HG03469 (cell line): Measurements from ENCODE around the gene NOD1.

Experiments used
- ATAC-seq: cut with Tn5 transposase; IDR thresholded peaks from one replicate; pipeline ENCODE4 v1.9.1; 2021; ENCODE audit warnings: mild to moderate bottlenecking, moderate library complexity, moderate number of reproducible peaks; ENCODE audit not compliant: unreplicated experiment

Gene NOD1

GRCh38 chr7:30471205-30471604 is 7.4 kb downstream of the NOD1 start:
- ATAC-seq, result no peak

DNA sequence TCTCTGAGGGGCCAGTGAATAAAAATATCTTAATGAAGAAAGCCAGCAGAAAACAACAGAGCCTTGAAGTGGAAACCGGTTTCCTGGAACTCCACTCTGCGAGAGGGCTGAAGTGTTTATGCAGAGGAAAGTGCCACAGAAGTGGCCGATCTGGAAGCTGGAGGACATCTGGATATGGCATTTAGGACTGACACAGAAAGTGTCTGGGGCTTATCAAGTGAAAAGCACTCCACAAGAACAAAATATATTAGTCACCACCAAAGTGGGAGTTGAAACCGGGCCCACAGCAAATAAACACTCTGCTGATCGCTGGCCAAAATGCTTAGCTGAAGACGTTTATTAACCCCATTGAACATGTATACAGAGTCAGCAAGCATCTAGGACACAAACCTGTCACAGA is 7.8 kb downstream of the NOD1 start:
- no peak for ATAC-seq

DNA sequence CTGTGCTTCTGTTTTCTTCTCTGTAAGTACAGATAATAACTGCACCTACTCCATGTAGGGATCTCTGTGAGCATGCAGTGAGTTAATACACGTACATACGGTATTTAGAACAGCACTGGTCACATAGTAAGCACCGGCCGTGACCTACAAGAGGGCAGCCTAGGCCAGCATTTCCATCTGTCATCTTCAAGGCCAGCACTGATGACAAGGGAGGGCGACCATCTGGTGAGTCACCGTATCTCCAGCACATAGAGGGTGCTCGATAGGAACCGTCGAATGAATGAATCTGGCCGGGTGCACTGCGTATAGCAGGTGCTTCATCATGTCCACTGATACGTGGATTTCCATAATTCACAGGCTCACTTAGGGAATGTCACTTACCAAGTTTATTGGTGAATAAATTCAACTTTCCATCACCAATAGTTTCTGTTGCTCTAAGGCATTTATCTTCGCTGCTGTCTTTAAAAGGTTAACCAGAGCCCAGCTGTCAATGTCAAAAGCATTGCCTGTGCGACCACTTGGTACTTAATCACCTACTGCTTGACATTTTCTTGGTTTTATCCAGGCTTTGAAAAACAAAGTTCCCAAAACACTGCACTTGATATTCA is 8.3 kb downstream of the NOD1 start:
- ATAC-seq, result no peak

GRCh38 chr7:30469303-30469702 is 9.3 kb downstream of the NOD1 start:
- ATAC-seq, result no peak

DNA sequence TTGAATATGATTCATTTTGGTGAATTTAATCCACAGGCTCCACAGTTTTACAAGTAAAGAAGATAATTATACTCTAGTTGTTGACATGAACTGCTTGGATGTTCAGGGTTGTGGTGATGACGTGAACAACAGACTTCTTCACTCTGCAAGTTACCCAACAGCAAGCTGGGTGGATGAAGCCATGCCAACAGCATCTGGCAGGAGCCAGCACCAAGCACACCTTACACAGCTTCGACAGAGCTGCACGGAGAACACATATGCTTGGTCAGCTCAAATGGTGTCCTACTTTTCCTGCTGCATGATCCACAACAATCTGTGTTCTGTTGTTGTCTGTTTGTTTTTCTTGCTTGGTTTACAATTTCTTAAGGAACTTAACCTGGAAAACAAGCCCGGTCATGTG is 9.8 kb downstream of the NOD1 start:
- no peak for ATAC-seq

DNA sequence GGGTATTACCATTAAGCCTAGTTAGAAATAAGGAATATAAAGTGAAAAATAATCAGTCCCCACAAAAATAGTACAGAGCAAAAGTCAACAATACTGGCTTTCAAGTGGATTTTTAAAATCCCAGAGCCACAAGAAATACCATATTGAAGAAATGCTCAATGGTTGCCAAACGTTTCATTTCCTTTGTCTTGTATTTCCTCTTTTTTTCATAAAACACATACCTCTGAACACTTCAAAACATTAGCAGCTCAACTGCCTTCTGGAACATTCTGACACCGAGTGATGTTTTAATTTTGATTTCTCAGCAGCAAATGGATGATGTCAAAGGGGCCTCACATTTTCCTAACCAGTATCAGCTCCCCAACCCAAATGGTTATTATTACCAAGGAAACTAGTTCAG is 10.5 kb downstream of the NOD1 start:
- no peak for ATAC-seq

DNA sequence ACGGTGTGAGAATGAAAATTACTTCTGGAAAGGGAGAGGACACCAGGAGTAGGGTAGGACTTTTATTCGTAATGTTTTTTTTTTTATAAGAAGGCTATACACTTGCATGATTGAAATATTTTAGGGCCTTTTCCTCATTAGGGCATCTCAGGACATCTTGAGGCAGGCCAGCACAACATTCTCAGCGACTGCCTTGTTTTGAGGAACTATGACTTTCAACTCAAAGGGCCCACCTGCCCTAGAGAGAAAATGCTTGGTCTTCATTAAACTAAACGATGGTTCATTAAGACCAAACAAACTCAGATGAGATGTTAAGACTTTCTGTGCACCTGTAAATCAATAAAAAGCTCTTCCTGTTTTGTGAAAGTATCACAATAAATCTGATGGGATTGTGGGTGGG is 11.3 kb downstream of the NOD1 start:
- ATAC-seq, result no peak

DNA sequence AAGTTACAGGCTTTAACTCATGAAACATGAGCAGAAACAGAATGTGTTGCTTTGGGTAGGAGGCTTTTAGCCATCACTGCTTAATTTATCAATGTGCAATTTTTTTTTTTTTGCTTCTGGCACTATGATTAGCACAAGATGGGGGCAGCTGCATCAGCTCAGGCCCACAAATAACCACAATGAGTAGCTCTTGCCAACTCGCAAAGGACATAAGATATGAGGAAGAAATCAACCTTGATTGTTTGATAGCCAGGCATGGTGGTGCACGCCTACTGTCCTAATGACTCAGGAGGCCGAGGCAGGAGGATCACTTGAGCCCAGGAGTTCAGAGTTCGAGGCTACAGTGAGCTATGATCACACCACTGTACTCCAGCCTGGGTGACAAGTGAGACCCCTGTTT is 12.3 kb downstream of the NOD1 start:
- ATAC-seq, result no peak

- no peak for ATAC-seq
These were observed 12.8 kb downstream of the NOD1 start for GRCh38 chr7:30465811-30466180.

- ATAC-seq, result no peak
These were observed 13.4 kb downstream of the NOD1 start for GRCh38 chr7:30465046-30465810.

DNA sequence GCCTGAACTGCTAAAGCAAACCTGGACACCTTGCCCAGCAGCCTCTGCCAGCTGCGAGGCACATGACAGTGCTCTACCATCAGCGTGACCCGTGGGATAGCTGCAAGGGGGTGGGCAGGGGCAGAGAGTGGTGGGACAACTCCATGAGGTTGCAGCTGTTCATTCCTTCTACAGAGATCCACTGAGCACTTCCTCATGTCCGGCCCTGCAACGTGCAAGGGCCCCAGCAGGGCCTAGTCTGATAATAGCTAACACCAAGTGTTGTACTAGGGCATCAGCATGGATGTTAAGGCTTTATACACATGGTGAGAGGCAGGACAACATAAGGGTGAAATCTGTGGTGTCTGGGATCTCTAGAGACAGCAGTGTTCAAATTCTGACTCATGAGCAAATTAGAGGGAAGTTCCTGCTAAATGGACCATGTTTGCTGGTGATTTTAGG is 14.3 kb downstream of the NOD1 start:
- ATAC-seq, result no peak

GRCh38 chr7:30463405-30464145 is 15.0 kb downstream of the NOD1 start:
- no peak for ATAC-seq

- no peak for ATAC-seq
These were observed 16.4 kb downstream of the NOD1 start for GRCh38 chr7:30462179-30462578.

DNA sequence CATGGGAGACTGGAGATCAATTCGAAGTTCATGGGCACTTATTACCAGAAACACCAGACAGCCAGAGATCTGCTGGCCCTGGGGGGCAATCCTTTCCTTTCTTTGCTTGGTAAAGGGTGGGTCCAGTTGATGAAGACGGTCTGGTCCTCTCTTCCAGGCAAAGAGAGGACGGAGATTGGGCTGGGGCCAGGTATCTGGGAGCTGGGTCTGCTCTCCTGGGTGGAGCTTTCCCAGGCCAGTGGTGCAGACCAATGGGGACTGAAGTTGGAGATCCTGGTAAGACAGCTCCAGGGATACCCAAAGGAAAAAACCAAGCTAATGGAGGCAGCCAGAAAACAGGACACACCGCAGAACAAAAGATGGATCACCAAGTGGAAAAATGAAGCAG is 18.3 kb downstream of the NOD1 start:
- ATAC-seq, result no peak

DNA sequence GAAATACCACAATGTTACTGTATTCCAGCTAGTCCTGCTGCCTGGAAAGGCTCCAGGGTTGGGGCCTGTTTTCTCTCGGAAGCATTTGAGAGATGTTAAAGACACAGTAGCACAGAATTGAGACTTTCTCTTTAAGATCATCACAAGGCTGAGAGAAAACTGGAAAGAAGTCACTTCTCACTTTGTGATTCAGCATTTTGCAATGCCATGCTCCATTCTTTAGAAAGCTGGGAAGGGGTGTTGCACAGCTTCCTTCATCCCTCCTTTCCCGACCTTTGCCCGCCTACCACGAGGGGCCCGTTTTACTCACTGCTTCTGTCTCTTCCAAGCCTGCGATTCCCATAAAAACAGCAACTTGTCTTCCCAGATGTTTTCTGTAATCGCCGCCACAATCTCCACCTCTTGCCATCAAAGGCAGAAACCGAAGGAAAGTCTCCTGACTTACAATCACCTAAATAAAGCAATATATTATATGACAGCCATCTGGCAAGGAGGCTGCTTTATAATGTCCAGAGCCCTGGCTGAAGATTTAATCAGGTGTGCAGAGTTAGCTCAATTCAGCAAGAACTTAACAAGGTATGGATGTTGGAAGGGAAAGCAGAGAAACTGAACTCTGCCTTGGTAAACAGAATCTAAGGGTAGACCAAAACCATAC is 18.9 kb downstream of the NOD1 start:
- no peak for ATAC-seq

GRCh38 chr7:30458311-30458710 is 20.3 kb downstream of the NOD1 start:
- no peak for ATAC-seq

GRCh38 chr7:30453921-30454320 is 24.7 kb downstream of the NOD1 start:
- ATAC-seq, result no peak

GRCh38 chr7:30453016-30453415 is 25.6 kb downstream of the NOD1 start:
- ATAC-seq, result no peak

- ATAC-seq, result no peak
These were observed 26.2 kb downstream of the NOD1 start for GRCh38 chr7:30452280-30452930.

DNA sequence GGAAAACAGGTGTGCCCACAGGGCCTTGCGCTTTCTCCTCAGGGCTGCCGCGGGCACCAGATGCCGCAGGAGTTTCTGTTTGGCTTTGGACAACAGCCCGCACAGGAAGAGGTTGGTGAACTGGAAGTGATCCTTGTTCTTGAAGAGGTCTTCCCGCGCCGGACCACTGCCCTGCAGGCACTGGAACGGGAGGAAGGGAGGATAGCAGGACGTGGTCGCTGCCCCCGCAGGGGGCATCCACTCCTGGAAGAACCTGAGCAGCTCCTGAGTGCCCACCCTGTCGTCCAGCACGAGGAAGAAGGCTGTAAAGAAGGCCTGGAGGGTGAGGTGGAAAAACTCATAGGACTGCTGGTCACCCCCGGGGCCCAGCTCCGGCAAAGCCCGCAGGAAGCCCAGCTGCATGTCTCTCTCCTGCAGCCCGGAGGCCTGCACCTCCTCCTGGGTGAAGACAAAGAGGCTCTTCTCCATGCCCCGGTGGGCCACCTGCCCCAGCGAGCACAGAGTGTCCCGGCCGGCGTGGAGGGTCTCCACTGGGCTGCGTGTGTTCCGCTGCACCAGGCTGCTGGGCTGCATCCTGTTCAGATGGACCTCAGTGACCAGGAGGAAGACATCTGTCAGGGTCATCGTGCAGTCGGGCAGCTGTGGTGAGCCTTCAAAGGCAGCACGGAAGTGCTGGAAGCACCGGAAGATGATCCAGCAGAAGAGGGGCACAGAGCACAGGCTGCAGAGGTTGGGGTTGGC is 26.9 kb downstream of the NOD1 start:
- no peak for ATAC-seq
